B cell (primary cell): ENCODE measurements around the gene ANKMY2. TPM values are rescaled to one million over a fixed set of nuclear protein-coding genes. Genes with fewer than 3 reads are reported as not detected.

Experiments
- ATAC-seq: fragments of 200-7000 bp; cut with Tn5 transposase; one replicate; pipeline ENCODE4 v1.10.0; 2021; ENCODE audit warnings: low read depth, mild to moderate bottlenecking, moderate number of reproducible peaks, moderate library complexity
- CTCF ChIA-PET: fragments of 350-600 bp; sonication (Branson Sonifier 250); formaldehyde crosslinking; loops from one replicate; lab custom pipeline; 2021; ENCODE audit warnings: antibody characterized with exemption, inconsistent platforms; lab: Charles Lee
- POLR2A ChIA-PET: fragments of 350-600 bp; sonication (Branson Sonifier 250); formaldehyde crosslinking; loops from one replicate; lab custom pipeline; 2021; ENCODE audit warnings: antibody characterized with exemption; lab: Charles Lee
- DNase-seq: peaks from one replicate; pipeline ENCODE4 v3.0.0; 2013
- H2AFZ ChIP-seq: 2 replicates; pipeline ENCODE4 v1.6.1; 2012; ENCODE audit warnings: mild to moderate bottlenecking, low read depth, low read length; ENCODE audit not compliant: insufficient read depth, poor library complexity, severe bottlenecking
- H3K27ac ChIP-seq, 2 donors: 1 replicate in 1 of 2; 2 replicates in 1 of 2; pipeline ENCODE4 v1.5.1; 2012 to 2013; ENCODE audit warnings: low read length in 2 of 2, mild to moderate bottlenecking in 2 of 2, moderate library complexity in 1 of 2
- H3K27me3 ChIP-seq, 4 experiments: fragments of 200-600 bp in 1 of 4; sonication (generic) in 1 of 4; replicated peaks in 1 of 4; 1 replicate in 2 of 4; 2 replicates in 2 of 4; pipeline versions ENCODE4 v1.6.1 to v1.7.0; 2013 to 2016; ENCODE audit warnings: low read length in 3 of 4, mild to moderate bottlenecking in 2 of 4, mixed read lengths in 1 of 4, moderate library complexity in 1 of 4; ENCODE audit not compliant: insufficient read depth in 4 of 4, control insufficient read depth in 3 of 4; ENCODE audit errors: control extremely low read depth in 1 of 4
- H3K36me3 ChIP-seq, 2 experiments: replicated peaks in 1 of 2; 1 replicate in 1 of 2; 2 replicates in 1 of 2; pipeline versions ENCODE4 v1.6.1 to v1.7.1; 2013; ENCODE audit warnings: low read length in 1 of 2; ENCODE audit not compliant: insufficient read depth in 2 of 2, control insufficient read depth in 1 of 2; ENCODE audit errors: control extremely low read depth in 1 of 2, extremely low read depth in 1 of 2
- H3K4me1 ChIP-seq, 2 donors: fragments of 200-600 bp in 1 of 2; sonication (generic) in 1 of 2; 1 replicate in 1 of 2; 2 replicates in 1 of 2; pipeline versions ENCODE4 v1.5.1 to v1.6.1; 2013 to 2017; ENCODE audit warnings: low read length in 2 of 2; ENCODE audit not compliant: control insufficient read depth in 2 of 2, insufficient read depth in 2 of 2
- H3K4me2 ChIP-seq: replicated peaks from 2 replicates; pipeline ENCODE3; 2012; ENCODE audit warnings: mild to moderate bottlenecking, low read depth, low read length; ENCODE audit not compliant: poor library complexity, severe bottlenecking
- H3K4me3 ChIP-seq, 5 experiments: fragments of 200-600 bp in 1 of 5; sonication (generic) in 1 of 5; 1 replicate in 3 of 5; 2 replicates in 2 of 5; pipeline versions ENCODE4 v1.5.1 to v1.7.0; 2011 to 2016; ENCODE audit warnings: low read length in 4 of 5, mild to moderate bottlenecking in 4 of 5, low read depth in 2 of 5, control low read depth in 1 of 5, moderate library complexity in 1 of 5; ENCODE audit not compliant: insufficient read depth in 1 of 5; ENCODE audit errors: control extremely low read depth in 1 of 5, extremely low read depth in 1 of 5
- H3K79me2 ChIP-seq: fragments of 200-600 bp; sonication (generic); one replicate; pipeline ENCODE4 v1.6.0; 2016; ENCODE audit warnings: low read length; ENCODE audit not compliant: control insufficient read depth, insufficient read depth
- H3K9ac ChIP-seq: fragments of 200-600 bp; sonication (generic); 2 replicates; pipeline ENCODE4 v1.6.1; 2017; ENCODE audit warnings: mild to moderate bottlenecking, low read length, moderate library complexity
- H3K9me3 ChIP-seq, 3 donors: one replicate each; pipeline versions ENCODE4 v1.6.1 to v1.7.1; 2013; ENCODE audit warnings: low read length in 2 of 3; ENCODE audit not compliant: control insufficient read depth in 2 of 3, insufficient read depth in 1 of 3; ENCODE audit errors: control extremely low read depth in 1 of 3
- H4K20me1 ChIP-seq: 2 replicates; pipeline ENCODE4 v1.6.0; 2012; ENCODE audit warnings: mild to moderate bottlenecking, low read length; ENCODE audit not compliant: insufficient read depth, control insufficient read depth, poor library complexity, severe bottlenecking
- H3K27ac Mint-ChIP-seq: one replicate; pipeline ENCODE4 v1.8.0; 2021; ENCODE audit warnings: mixed read lengths
- H3K27me3 Mint-ChIP-seq: one replicate; pipeline ENCODE4 v1.8.0; 2021; ENCODE audit warnings: mixed read lengths
- H3K4me1 Mint-ChIP-seq: one replicate; pipeline ENCODE4 v1.8.0; 2021; ENCODE audit warnings: mixed read lengths
- H3K4me3 Mint-ChIP-seq: one replicate; pipeline ENCODE4 v1.8.0; 2021; ENCODE audit warnings: mixed read lengths
- H3K9me3 Mint-ChIP-seq: one replicate; pipeline ENCODE4 v1.8.0; 2022; ENCODE audit warnings: mixed read lengths; ENCODE audit not compliant: insufficient read depth
- EZH2 ChIP-seq: IDR thresholded peaks from 2 replicates; pipeline ENCODE4 v1.6.1; 2012; ENCODE audit warnings: borderline replicate concordance, low read depth, mild to moderate bottlenecking, moderate library complexity, low read length; ENCODE audit not compliant: insufficient read depth, poor library complexity, severe bottlenecking
- whole genome bisulfite sequencing: methylation state at CpG from one replicate; pipeline ENCODE4 v1.1.5; 2013; ENCODE audit warnings: missing lambda C conversion rate; ENCODE audit not compliant: insufficient coverage; 5-methylcytosine and 5-hydroxymethylcytosine counted together
- intact Hi-C: fragments of 100-400 bp; cut with micrococcal nuclease; formaldehyde crosslinking; loops from one replicate; pipeline ENCODE4 v1.10.0; 2022
- polyA plus RNA-seq: library from polyadenylated mRNA; depleted of rRNA; stranded (reverse); fragments of >200 nt; gene quantifications from 2 replicates; pipeline ENCODE4 v1.2.3, GENCODE V29; 2012
- total RNA-seq, 2 donors: library from RNA; stranded (reverse); fragments of 120-200 nt in 1 of 2; gene quantifications; 1 replicate in 1 of 2; 2 replicates in 1 of 2; pipeline versions ENCODE4 v1.2.3 to v1.2.4, GENCODE V29; 2013 to 2022
- TF ChIP-seq, protein P1 (sequence below): fragments of 200-600 bp; IDR thresholded peaks from one replicate; pipeline ENCODE4 v1.8.0; 2022; ENCODE audit warnings: antibody characterized with exemption, mild to moderate bottlenecking

The ANKMY2 gene
- total and polyA plus RNA-seq, 2 donors (not counting 1 experiment from before 2014, with no cell fraction given), result 7.6 to 17.8 TPM

DNA sequence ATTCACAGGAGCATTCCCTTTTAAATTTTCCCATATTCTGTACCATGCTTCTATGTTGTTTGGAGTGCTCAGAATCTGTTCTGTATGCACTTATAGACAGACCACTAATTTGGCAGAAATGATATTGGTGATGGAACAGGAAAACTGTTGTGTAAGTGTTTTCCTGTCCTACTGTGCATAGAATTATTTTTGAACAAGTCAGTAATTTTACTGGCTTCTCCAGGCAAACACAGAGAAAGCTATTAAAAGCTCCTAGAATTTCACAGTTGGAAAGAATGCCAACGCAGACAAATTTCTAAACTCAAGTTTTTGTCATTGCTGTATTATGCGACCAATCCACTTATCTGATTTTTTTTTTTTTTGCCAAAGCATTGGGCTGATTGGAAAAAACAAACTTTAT, 55.7 kb downstream of the ANKMY2 start:
- CTCF ChIA-PET, result no interaction called here
- Mint-ChIP-seq H3K27ac (no peak overlapping the region), H3K9me3 (no peaks in the 10 kb centered on the region), H3K27me3 (no peaks in the 10 kb centered on the region), H3K4me3 (no peak overlapping the region), H3K4me1 (no peaks in the 10 kb centered on the region)
- H4K20me1 ChIP-seq, result no peaks in the 10 kb centered on the region
- DNase-seq (no peak), ATAC-seq (no peak)
- no peaks in the 10 kb centered on the region for H3K27me3 ChIP-seq
- H3K9ac ChIP-seq, result no peak overlapping the region
- H3K4me2 ChIP-seq, result no peak overlapping the region
- no peaks in the 10 kb centered on the region for H3K36me3 ChIP-seq
- no peaks in the 10 kb centered on the region for H3K4me1 ChIP-seq
- WGBS, result no CpG with 5 or more reads among the region's 2 CpGs
- no peak overlapping the region for H3K27ac ChIP-seq
- no peak overlapping the region for H2AFZ ChIP-seq
- intact Hi-C loops, result no loop called here
- H3K79me2 ChIP-seq, result no peaks in the 10 kb centered on the region
- peaks cover 0 to under 1% (median 0%) of the 10 kb centered on the region in 3 donors for H3K9me3 ChIP-seq
- H3K4me3 ChIP-seq, result no peak overlapping the region
- POLR2A ChIA-PET, result no interaction called here
- TF ChIP-seq, protein P1, sequence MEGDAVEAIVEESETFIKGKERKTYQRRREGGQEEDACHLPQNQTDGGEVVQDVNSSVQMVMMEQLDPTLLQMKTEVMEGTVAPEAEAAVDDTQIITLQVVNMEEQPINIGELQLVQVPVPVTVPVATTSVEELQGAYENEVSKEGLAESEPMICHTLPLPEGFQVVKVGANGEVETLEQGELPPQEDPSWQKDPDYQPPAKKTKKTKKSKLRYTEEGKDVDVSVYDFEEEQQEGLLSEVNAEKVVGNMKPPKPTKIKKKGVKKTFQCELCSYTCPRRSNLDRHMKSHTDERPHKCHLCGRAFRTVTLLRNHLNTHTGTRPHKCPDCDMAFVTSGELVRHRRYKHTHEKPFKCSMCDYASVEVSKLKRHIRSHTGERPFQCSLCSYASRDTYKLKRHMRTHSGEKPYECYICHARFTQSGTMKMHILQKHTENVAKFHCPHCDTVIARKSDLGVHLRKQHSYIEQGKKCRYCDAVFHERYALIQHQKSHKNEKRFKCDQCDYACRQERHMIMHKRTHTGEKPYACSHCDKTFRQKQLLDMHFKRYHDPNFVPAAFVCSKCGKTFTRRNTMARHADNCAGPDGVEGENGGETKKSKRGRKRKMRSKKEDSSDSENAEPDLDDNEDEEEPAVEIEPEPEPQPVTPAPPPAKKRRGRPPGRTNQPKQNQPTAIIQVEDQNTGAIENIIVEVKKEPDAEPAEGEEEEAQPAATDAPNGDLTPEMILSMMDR, result no peak
- no peak for TF ChIP-seq EZH2

DNA sequence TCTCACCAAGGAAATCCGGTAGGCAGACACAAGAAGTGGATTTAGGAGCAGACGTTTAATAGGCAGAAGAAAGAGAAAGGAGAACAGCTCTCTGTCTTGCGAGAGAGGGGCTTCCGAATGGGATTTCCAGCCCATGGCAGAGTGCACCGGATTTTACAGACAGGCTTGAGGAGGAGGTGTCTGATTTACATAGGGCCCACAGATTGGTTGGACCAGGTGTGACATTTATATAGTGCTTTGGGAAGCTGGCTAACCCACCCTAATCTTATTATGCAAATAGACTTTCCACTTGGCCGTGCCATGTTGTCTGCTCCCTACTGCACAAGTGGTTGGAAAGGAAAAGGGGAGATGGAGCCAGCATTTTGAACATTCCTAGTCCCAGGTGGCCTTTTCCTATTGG, 57.8 kb downstream of the ANKMY2 start:
- intact Hi-C loops, result no loop called here
- ChIA-PET CTCF (no interaction called here), POLR2A (no interaction called here)
- Histone ChIP-seq H3K36me3 (no peaks in the 10 kb centered on the region), H2AFZ (no peak overlapping the region), H3K9me3 (peaks cover 0 to 12% (median 0%) of the 10 kb centered on the region in 3 donors), H3K4me3 (no peak overlapping the region), H3K4me2 (no peak overlapping the region), H4K20me1 (no peaks in the 10 kb centered on the region), H3K27me3 (no peaks in the 10 kb centered on the region), H3K79me2 (no peaks in the 10 kb centered on the region), H3K9ac (no peak overlapping the region), H3K4me1 (no peaks in the 10 kb centered on the region), H3K27ac (no peak overlapping the region)
- H3K4me3 Mint-ChIP-seq, result no peak overlapping the region
- H3K27ac Mint-ChIP-seq, result no peak overlapping the region
- H3K27me3 Mint-ChIP-seq, result peaks cover 5% of the 10 kb centered on the region
- no peaks in the 10 kb centered on the region for H3K9me3 Mint-ChIP-seq
- ATAC-seq (no peak), DNase-seq (no peak)
- H3K4me1 Mint-ChIP-seq, result no peaks in the 10 kb centered on the region
- 98% methylated on average over 5 of the region's 6 CpGs for WGBS
- TF ChIP-seq, protein P1, result no peak
- TF ChIP-seq EZH2, result no peak
